Esophagus squamous epithelium (tissue), 4 donors: ENCODE measurements around the gene PATZ1.

Source experiments
- CTCF ChIP-seq, 6 experiments: fragments of 450-650 bp in 4 of 6; fragments of 200-600 bp in 2 of 6; sonication (generic) in 2 of 6; IDR thresholded peaks; one replicate each; pipeline ENCODE4 v1.5.1; 2016 to 2019; ENCODE audit warnings: antibody characterized with exemption in 6 of 6, mild to moderate bottlenecking in 4 of 6, moderate library complexity in 4 of 6
- POLR2A ChIP-seq, 4 donors: fragments of 450-650 bp; IDR thresholded peaks; one replicate each; pipeline ENCODE4 v1.6.1; 2017; ENCODE audit warnings: antibody characterized with exemption in 4 of 4, mild to moderate bottlenecking in 4 of 4, moderate library complexity in 3 of 4

- TF ChIP-seq CTCF (IDR thresholded peaks at IDR 0.05) (no peak), POLR2A (IDR thresholded peaks at IDR 0.05) (peak in 1 of 4 donors; percentile 18)
Observed at GRCh38 chr22:31279821-31280505, 66.2 kb downstream of the PATZ1 start.
